ENCODE measurements around the gene GUCA1C. TPM values are rescaled to one million over a fixed set of nuclear protein-coding genes. Genes with fewer than 3 reads are reported as not detected.
A peak's percentile ranks its signal among the peaks of the same experiment; 100 is the strongest.

GUCA1C gene
- total and polyA plus RNA-seq, 2 of the 8 experiments (the other 6 are each of a cell fraction or from before 2014, with no cell fraction given) = not detected

DNA sequence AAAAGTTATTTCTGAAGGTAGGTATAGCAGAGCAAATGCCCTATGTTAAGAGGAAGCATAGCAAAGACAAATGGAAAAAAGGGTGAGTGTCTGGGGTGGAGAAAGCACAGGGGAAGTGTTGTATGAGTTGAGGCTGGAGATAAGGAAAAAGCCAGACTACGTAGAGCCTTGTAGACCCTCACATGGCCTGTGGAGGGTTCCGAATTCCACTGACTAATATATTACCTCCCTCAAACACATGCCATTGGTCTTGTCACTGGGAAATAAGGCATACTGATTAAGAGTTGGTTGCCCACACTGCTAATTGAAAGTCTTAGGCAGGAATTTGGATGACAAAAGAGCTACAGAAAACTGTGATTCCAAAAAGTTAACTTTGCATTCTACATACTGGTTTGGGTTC lies 65.9 kb downstream of the GUCA1C start:
- no peak overlapping the region; a peak in 1 of 4 replicates for H3K4me2 ChIP-seq (ENCODE audit: insufficient read depth in 1 of 2, low read depth in 2 of 2, low read length in 2 of 2)
- H2BK20ac ChIP-seq (ENCODE audit: low read length) = no peak overlapping the region
- peak overlapping the region; percentile 30; the same call in 1 of the 2 replicates for H2AFZ ChIP-seq (ENCODE audit: low read length)
- no peak overlapping the region for H2BK15ac ChIP-seq (ENCODE audit: low read length)
- 63% methylated on average over 2 of the region's 2 CpGs; no CpG with 5 or more reads in 1 of the 2 experiments for WGBS, 2 experiments (ENCODE audit: extremely low coverage in 1 of 2, insufficient coverage in 1 of 2, insufficient read length in 1 of 2, insufficient replicate concordance in 2 of 2, low coverage in 1 of 2, low lambda C conversion rate in 2 of 2, missing lambda C conversion rate in 1 of 2)
- H3K79me1 ChIP-seq (ENCODE audit: low read depth, low read length) = no peaks in the 10 kb centered on the region
- H3K18ac ChIP-seq (ENCODE audit: extremely low read depth, low read length) = no peak overlapping the region
- H2AK5ac ChIP-seq (ENCODE audit: low read depth, low read length) = no peak overlapping the region
- no peaks in the 10 kb centered on the region for H3K79me2 ChIP-seq (ENCODE audit: control insufficient read depth in 1 of 2, insufficient read depth in 2 of 2, low read length in 2 of 2)
- no peak overlapping the region for H4K8ac ChIP-seq (ENCODE audit: extremely low read depth, insufficient read depth, low read length)
- H3K56ac ChIP-seq (replicated peaks; ENCODE audit: insufficient read length, low read depth, low read length) = no peak overlapping the region
- no peaks in the 10 kb centered on the region for H3K36me3 ChIP-seq (ENCODE audit: control insufficient read depth in 2 of 4, insufficient read depth in 4 of 4, low read length in 3 of 4)
- no peak overlapping the region for H3K23ac ChIP-seq (ENCODE audit: insufficient read length)
- H3K4me1 ChIP-seq (replicated peaks in 1 of 4; ENCODE audit: control insufficient read depth in 3 of 4, insufficient read depth in 4 of 4, low read length in 3 of 4) = peaks cover 0 to 3% (median 0%) of the 10 kb centered on the region in 4 experiments; a peak in 2 of 7 replicates
- H2BK120ac ChIP-seq (replicated peaks; ENCODE audit: low read depth, low read length) = no peak overlapping the region
- no peak overlapping the region for H2BK12ac ChIP-seq (ENCODE audit: low read depth, low read length)
- no peaks in the 10 kb centered on the region for H3K27me3 ChIP-seq (replicated peaks in 1 of 4; ENCODE audit: control insufficient read depth in 3 of 4, extremely low read depth in 1 of 4, insufficient read depth in 3 of 4, low read length in 3 of 4)
- ChIA-PET POLR2A (ENCODE audit: partially characterized antibody) (no interaction called here), CTCF (ENCODE audit: partially characterized antibody) (interaction anchor here (1.0 to 1.6 kb wide), 3 partner anchors 10 to 424 kb away, joined by 3 to 4 read pairs (median 3); no protein-coding TSS in a partner anchor)
- H3K4ac ChIP-seq (replicated peaks; ENCODE audit: insufficient read length, low read depth, low read length) = no peak overlapping the region
- H3K23me2 ChIP-seq (ENCODE audit: low read depth, low read length) = no peaks in the 10 kb centered on the region
- no peak overlapping the region for H3K14ac ChIP-seq (ENCODE audit: insufficient read length)
- H4K20me1 ChIP-seq (replicated peaks in 1 of 2; ENCODE audit: control insufficient read depth in 1 of 2, insufficient read depth in 2 of 2, low read length in 2 of 2) = no peaks in the 10 kb centered on the region
- no peak overlapping the region for H2BK5ac ChIP-seq (ENCODE audit: low read depth, low read length)
- no peak for DNase-seq (ENCODE audit: low read depth in 1 of 2, low spot score in 2 of 2)
- H3K9me3 ChIP-seq (ENCODE audit: insufficient read depth in 2 of 2, low read depth in 1 of 2, low read length in 1 of 2) = no peaks in the 10 kb centered on the region
- no peak for FAIRE-seq
- no peak overlapping the region for H4K5ac ChIP-seq (ENCODE audit: insufficient read length, low read depth, low read length)
- H3K27ac ChIP-seq (ENCODE audit: low read depth, low read length) = no peak overlapping the region
- H3K9ac ChIP-seq (replicated peaks in 1 of 4; ENCODE audit: extremely low read depth in 1 of 4, low read depth in 3 of 4, low read length in 3 of 4) = no peak overlapping the region
- H4K91ac ChIP-seq (replicated peaks; ENCODE audit: insufficient read length, low read length) = no peak overlapping the region
- no peak overlapping the region for H3K4me3 ChIP-seq (ENCODE audit: extremely low read depth in 1 of 4, insufficient read depth in 2 of 4, low read depth in 3 of 4, low read length in 4 of 4)
- TF ChIP-seq POU5F1 (IDR thresholded peaks at IDR 0.05; ENCODE audit: low read depth, low read length) (no peak), CTBP2 (IDR thresholded peaks at IDR 0.05; ENCODE audit: borderline replicate concordance, insufficient read depth, insufficient read length, low read length) (no peak), CTCF (IDR thresholded peaks at IDR 0.05; ENCODE audit: control extremely low read depth in 1 of 3, insufficient read depth in 1 of 3, low read depth in 1 of 3, low read length in 3 of 3) (no peak), SP1 (IDR thresholded peaks at IDR 0.05; ENCODE audit: low read depth, low read length) (no peak)
